GM19455 (cell line): ENCODE results near the gene TNFRSF19.

Source experiments
- ATAC-seq: cut with Tn5 transposase; IDR thresholded peaks from one replicate; pipeline ENCODE4 v1.9.1; 2021; ENCODE audit not compliant: unreplicated experiment

TNFRSF19 gene

DNA sequence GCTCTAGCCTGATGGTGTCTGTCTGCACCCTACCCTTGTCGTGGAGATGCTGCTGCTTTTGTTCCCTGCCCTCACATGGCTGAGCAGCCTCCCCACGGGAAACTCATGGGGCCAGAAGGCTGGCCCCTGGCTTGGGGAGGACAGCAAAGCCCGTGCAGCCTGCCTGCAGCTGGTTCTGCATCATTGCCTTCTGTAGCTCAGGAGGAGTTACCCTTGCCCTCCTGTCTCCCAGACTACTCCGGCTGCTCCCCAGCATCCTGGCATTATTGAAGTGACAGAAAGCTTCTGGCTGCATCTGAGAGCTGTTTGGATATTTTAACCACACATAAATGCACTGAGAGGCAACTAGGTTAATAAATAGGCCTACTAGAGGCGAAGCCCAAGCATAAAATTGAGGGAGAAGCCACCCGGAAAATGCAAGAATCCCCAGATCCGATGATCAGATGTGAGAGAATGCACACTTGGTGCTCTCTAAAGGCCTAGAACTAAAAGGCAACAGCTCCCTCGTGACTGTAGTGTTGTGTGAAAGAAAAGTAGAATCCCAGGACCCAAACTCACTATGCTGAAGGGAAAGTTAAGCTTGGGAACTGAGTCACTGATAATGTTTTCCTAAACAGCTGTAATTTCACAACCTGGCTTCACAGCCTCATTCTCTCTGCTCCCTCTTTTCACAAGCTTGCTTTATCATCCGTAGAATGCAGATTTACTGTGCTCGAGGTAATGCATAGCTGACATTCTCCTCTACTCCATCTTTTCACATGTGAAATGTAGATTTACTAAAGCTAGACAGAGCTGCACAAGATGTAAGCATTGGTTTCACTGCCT lies 110.8 kb downstream of the TNFRSF19 start:
- no peak for ATAC-seq

GRCh38 chr13:23683084-23683483 lies 112.9 kb downstream of the TNFRSF19 start:
- ATAC-seq: no peak

- ATAC-seq: no peak
These were observed 114.4 kb downstream of the TNFRSF19 start for GRCh38 chr13:23684647-23685046.

DNA sequence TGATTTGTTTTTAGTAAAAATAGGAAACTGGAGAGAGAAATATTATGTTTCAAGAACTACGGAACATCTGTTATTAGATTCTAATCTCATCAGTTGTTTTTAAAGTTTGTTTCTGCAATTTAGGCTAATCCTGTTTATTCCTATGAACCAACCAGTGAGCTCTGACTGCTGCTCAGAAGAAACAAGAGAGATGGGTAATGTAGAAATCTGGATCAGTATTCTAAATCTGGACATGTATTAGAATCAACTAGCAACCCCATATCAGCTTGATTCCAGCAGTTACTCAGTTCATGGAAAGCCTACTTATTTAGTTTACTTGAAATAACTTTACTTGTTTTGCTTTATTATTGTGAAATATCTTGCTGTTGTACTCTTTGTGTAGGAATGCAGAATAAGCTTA lies 115.2 kb downstream of the TNFRSF19 start:
- ATAC-seq: no peak

- no peak for ATAC-seq
These were observed 116.7 kb downstream of the TNFRSF19 start for GRCh38 chr13:23686948-23687347.

- ATAC-seq: no peak
These were observed 117.4 kb downstream of the TNFRSF19 start for GRCh38 chr13:23687614-23688013.

- no peak for ATAC-seq
These were observed 118.1 kb downstream of the TNFRSF19 start for GRCh38 chr13:23688336-23688735.

- no peak for ATAC-seq
These were observed 120.5 kb downstream of the TNFRSF19 start for GRCh38 chr13:23690668-23691067.

DNA sequence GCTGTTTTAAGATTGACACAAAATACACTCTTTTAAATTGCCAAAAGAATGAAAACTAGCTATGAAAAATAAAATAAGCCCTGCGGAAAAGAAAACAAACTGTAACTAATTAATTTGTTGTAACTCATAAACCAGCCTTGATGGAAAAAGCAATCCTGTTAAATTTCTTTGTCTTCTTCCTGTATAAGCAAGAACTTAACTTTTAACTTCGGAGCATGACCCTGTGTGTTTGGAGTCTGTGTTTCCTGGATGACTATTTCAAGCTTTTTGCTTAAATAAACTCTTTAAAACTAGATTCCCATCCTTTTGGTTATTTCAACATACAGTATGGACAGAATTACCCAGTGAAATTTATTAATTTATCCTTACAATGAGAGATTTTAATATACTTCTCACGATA lies 122.6 kb downstream of the TNFRSF19 start:
- ATAC-seq: no peak

DNA sequence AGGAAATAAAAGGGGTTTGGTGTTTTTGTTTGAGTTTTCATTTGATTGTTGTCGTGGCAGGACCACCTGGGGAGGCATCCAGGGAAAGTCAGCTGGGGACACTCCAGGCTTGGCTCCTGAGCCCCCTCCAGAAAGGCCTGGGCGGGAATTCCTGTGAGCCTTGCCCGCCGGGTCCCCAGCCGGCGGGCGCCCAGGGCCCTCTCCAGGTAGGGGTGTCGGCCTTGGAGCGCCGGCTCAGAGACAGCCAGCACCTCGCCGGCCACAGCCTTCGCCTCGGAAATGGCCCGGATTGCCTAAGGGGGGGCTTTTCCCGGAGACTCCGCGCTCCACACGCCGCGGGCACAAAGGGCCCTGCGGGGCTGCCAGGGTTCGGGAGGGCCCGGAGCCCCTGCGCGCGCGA lies 125.0 kb downstream of the TNFRSF19 start:
- ATAC-seq: no peak

- ATAC-seq: peak; percentile 68
These were observed 125.7 kb downstream of the TNFRSF19 start for GRCh38 chr13:23695711-23696464.

DNA sequence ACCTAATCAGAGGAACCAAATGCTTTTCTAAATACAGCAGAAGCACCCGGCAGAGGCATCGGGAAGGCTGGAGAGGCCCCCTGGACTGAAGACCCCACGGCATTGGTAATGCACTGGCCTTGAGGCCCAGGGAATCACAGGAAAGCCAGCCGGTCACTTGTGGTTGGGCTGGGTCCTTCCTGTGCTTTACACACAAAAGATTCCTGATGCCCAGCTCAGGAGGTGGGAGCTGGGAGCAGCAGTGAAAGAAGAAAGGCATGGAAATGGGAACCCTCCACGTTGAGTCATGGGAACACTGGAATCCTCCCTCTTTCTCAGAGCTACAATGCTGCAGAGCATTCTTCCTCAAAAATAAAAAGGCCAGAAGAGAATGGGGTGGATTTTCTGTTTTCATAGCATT lies 126.4 kb downstream of the TNFRSF19 start:
- no peak for ATAC-seq

DNA sequence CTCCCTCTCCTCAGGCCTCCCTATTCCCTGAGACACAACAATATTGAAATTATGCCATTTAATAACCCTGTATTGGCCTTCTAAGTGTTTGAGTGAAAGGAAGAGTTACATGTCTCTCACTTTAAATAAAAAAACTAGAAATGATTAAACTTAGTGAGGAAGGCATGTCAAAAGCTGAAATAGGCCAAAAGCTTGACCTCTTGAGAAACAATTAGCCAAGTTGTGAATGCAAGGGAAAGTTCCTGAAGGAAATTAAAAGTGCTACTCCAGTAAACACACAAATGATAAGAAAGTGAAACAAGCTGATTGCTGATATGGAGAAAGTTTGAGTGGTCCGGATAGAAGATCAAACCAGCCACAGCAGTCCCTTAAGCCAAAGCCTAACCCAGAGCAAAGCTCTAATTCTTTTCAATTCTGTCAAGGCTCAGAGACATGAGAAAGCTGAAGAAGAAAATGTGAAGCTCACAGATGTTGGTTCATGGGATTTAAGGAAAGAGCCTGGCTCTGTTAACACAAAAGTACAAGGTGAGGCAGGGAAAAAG lies 127.6 kb downstream of the TNFRSF19 start:
- no peak for ATAC-seq

GRCh38 chr13:23699271-23699670 lies 129.1 kb downstream of the TNFRSF19 start:
- ATAC-seq: no peak

GRCh38 chr13:23701186-23701585 lies 131.0 kb downstream of the TNFRSF19 start:
- ATAC-seq: no peak

- ATAC-seq: no peak
These were observed 131.4 kb downstream of the TNFRSF19 start for GRCh38 chr13:23701636-23702035.

GRCh38 chr13:23703246-23703860 lies 133.1 kb downstream of the TNFRSF19 start:
- ATAC-seq: no peak

DNA sequence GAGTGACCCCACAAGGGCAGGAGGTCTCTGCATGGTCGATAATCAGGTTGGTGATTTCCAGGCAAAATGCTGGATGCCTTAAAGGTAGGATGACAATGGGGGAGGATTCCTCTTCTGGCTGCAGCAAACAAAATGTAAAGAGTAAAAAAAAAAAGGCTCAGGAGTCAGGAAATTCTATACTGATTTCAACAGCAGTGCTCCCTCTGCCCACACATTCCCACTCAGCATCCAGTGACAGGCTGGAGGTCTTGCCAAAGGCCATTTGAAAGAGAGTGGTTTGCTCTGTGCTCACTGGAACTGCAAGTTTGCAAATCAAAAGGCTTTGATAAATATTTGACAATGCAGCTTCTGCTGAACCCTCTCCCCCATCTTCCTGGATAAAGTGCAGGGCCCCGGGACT lies 135.4 kb downstream of the TNFRSF19 start:
- no peak for ATAC-seq

- no peak for ATAC-seq
These were observed 137.5 kb downstream of the TNFRSF19 start for GRCh38 chr13:23707674-23708073.

- ATAC-seq: no peak
These were observed 139.3 kb downstream of the TNFRSF19 start for GRCh38 chr13:23709536-23709935.

DNA sequence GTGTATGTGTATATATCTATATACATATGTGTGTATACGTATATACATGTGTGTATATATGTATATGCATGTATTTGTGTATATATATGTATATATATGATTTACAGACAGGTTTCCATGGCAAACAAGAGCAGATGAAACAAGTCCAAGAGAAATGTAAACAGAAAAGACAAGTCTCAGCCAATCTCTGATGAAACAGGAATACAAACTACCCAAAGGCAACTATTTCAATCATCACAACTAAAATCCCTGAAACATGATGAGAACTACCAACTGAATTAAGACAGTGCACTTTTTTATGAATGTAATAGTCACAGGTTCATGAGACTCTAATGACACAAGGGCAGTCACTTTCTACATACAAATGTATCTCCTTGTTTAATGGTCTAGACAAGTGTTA lies 140.2 kb downstream of the TNFRSF19 start:
- no peak for ATAC-seq

GRCh38 chr13:23711355-23711754 lies 141.1 kb downstream of the TNFRSF19 start:
- no peak for ATAC-seq
